NCI-H146 (cell line): ENCODE measurements around the gene CHADL.
A peak's percentile ranks its signal among the peaks of the same experiment; 100 is the strongest.

Experiments used
- DNase-seq: peaks from one replicate; lab custom pipeline; 2025; lab: John Stamatoyannopoulos, UW

The CHADL gene

GRCh38 chr22:41230401-41230785 is 10.3 kb downstream of the CHADL start:
- DNase-seq: no peak

GRCh38 chr22:41229730-41230400 is 10.9 kb downstream of the CHADL start:
- no peak for DNase-seq

GRCh38 chr22:41229215-41229614 is 11.5 kb downstream of the CHADL start:
- DNase-seq: no peak

GRCh38 chr22:41226723-41227655 is 13.7 kb downstream of the CHADL start:
- no peak for DNase-seq

- DNase-seq: no peak
Measured at GRCh38 chr22:41223535-41223934, 17.2 kb downstream of the CHADL start.

GRCh38 chr22:41222846-41223507 is 17.8 kb downstream of the CHADL start:
- no peak for DNase-seq

- DNase-seq: no peak
Measured at GRCh38 chr22:41217553-41218157, 23.1 kb downstream of the CHADL start.

GRCh38 chr22:41216984-41217383 is 23.7 kb downstream of the CHADL start:
- DNase-seq: no peak

GRCh38 chr22:41215926-41216325 is 24.8 kb downstream of the CHADL start:
- no peak for DNase-seq

- no peak for DNase-seq
Measured at GRCh38 chr22:41215409-41215808, 25.3 kb downstream of the CHADL start.

GRCh38 chr22:41206719-41207118 is 34.0 kb downstream of the CHADL start:
- no peak for DNase-seq

GRCh38 chr22:41204992-41205900 is 35.5 kb downstream of the CHADL start, which contains the start of gene L3MBTL2:
L3MBTL2 (plus strand) TSS chr22:41205312; CDS start chr22:41205363, 51 bp downstream.
- DNase-seq: peak; percentile 92

GRCh38 chr22:41204066-41204465 is 36.7 kb downstream of the CHADL start:
- no peak for DNase-seq

GRCh38 chr22:41203118-41203517 is 37.6 kb downstream of the CHADL start:
- DNase-seq: no peak

- peak; percentile 11 for DNase-seq
Measured at GRCh38 chr22:41201141-41201540, 39.6 kb downstream of the CHADL start.

- peak; percentile 52 for DNase-seq
Measured at GRCh38 chr22:41198027-41198580, 42.6 kb downstream of the CHADL start.

- DNase-seq: peak; percentile 73
Measured at GRCh38 chr22:41197038-41197972, 43.4 kb downstream of the CHADL start.

GRCh38 chr22:41193829-41194228 is 46.9 kb downstream of the CHADL start:
- no peak for DNase-seq

GRCh38 chr22:41191467-41191866 is 49.3 kb downstream of the CHADL start:
- no peak for DNase-seq

GRCh38 chr22:41184679-41185078 is 56.1 kb downstream of the CHADL start:
- DNase-seq: no peak
